ENCODE data around the gene TRIML2.

DNA sequence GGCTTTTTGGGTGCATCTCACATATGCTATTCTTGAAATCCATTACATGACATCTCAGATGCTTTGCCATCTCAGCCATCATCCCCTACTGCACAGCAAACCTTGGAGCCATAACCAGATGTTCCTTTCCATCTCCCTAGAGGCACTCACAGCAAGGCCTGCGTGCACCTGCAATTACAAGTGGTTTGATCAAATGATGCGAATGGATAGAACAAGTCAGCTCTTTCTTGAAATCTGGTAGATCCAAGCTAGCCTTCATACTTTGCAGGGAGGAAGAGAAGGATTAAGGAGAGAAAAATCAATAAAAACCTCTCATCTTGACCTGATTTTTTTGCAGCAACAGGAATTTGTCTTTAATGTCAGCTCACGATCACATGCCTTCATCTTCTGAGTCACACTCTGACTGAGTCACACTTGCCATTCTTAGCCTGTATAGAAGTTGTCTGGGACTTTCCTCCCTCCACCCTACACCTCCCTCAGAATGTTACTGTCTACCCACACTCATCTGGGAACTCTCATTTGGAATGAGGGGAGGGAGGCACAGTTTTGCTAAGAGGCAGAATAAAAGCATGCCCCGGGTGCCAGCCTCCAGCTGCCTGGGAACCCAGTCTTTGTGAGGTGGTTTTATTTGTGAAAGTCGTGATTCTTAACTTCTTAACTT, 17.9 kb upstream of the TRIML2 start:
- TF ChIP-seq, protein P1, sequence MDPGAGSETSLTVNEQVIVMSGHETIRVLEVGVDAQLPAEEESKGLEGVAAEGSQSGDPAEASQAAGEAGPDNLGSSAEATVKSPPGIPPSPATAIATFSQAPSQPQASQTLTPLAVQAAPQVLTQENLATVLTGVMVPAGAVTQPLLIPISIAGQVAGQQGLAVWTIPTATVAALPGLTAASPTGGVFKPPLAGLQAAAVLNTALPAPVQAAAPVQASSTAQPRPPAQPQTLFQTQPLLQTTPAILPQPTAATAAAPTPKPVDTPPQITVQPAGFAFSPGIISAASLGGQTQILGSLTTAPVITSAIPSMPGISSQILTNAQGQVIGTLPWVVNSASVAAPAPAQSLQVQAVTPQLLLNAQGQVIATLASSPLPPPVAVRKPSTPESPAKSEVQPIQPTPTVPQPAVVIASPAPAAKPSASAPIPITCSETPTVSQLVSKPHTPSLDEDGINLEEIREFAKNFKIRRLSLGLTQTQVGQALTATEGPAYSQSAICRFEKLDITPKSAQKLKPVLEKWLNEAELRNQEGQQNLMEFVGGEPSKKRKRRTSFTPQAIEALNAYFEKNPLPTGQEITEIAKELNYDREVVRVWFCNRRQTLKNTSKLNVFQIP (CRISPR knock-in tag; IDR thresholded peaks at IDR 0.05; ENCODE audit: borderline replicate concordance, low read depth), result no peak
- TF ChIP-seq BACH2 (CRISPR knock-in tag; IDR thresholded peaks at IDR 0.05; ENCODE audit: borderline replicate concordance) (no peak), ZNF70 (CRISPR knock-in tag; IDR thresholded peaks at IDR 0.05) (no peak), CSDC2 (CRISPR knock-in tag; IDR thresholded peaks at IDR 0.05) (no peak)
